Chondrocyte (in vitro differentiated cells): Measurements from ENCODE around the gene EIF1B. TPM values are rescaled to one million over a fixed set of nuclear protein-coding genes. Genes with fewer than 3 reads are reported as not detected.

Experiments used
- DNase-seq: peaks from one replicate; pipeline ENCODE4 v3.0.0; 2021; ENCODE audit warnings: mixed read lengths, low spot score
- H3K27ac Mint-ChIP-seq: one replicate; pipeline ENCODE4 v1.8.0; 2021; ENCODE audit warnings: mild to moderate bottlenecking, moderate library complexity, mixed read lengths; ENCODE audit not compliant: unreplicated experiment
- H3K27me3 Mint-ChIP-seq: 2 replicates; pipeline ENCODE4 v1.8.0; 2021; ENCODE audit warnings: low read depth, mixed read lengths
- H3K36me3 Mint-ChIP-seq: 2 replicates; pipeline ENCODE4 v1.8.0; 2021; ENCODE audit warnings: low read depth, mixed read lengths
- H3K4me1 Mint-ChIP-seq: 2 replicates; pipeline ENCODE4 v1.8.0; 2021; ENCODE audit warnings: low read depth, mild to moderate bottlenecking, mixed read lengths
- H3K4me3 Mint-ChIP-seq: one replicate; pipeline ENCODE4 v1.8.0; 2021; ENCODE audit warnings: mild to moderate bottlenecking, moderate library complexity, mixed read lengths; ENCODE audit not compliant: unreplicated experiment
- H3K9me3 Mint-ChIP-seq: 2 replicates; pipeline ENCODE4 v1.8.0; 2021; ENCODE audit warnings: low read depth, mixed read lengths
- CTCF ChIP-seq: fragments of 200-600 bp; sonication (generic); IDR thresholded peaks from 2 replicates; pipeline ENCODE4 v1.5.0; 2021; ENCODE audit warnings: antibody characterized with exemption, mild to moderate bottlenecking, moderate library complexity
- total RNA-seq: library from RNA; stranded (reverse); gene quantifications from 3 replicates; pipeline ENCODE4 v1.2.1, GENCODE V29; 2021

Gene EIF1B
- total RNA-seq, 1 donor from 2014 or later: 58.1 TPM

DNA sequence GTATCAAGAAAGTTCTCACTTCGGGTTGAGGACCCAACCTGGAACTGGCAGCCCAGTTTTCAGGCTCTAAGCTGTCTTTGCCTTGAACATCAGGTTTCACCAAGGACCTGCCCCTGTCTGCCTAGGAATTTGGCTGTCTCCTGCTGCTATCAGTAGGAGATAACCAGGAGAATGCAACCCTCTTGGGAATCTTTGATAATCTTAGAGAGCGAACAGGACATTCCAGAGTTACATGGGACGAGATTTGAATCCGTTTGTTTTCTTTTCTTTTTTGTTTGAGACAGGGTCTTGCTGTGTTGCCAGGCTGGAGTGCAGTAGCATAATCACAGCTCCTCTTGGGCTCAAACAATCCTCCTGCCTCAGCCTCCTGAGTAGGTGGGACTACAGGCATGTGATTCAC lies 18.0 kb upstream of the EIF1B start:
- Mint-ChIP-seq H3K4me3 (no peak overlapping the region), H3K9me3 (no peaks in the 10 kb centered on the region), H3K4me1 (no peaks in the 10 kb centered on the region), H3K27ac (no peak overlapping the region), H3K36me3 (peaks cover 2% of the 10 kb centered on the region), H3K27me3 (no peaks in the 10 kb centered on the region)
- no peak for TF ChIP-seq CTCF
- DNase-seq: no peak

GRCh38 chr3:40292637-40293349 lies 16.7 kb upstream of the EIF1B start:
- Mint-ChIP-seq H3K36me3 (peaks cover 5% of the 10 kb centered on the region), H3K9me3 (no peaks in the 10 kb centered on the region), H3K27me3 (no peaks in the 10 kb centered on the region), H3K4me3 (no peak overlapping the region), H3K27ac (no peak overlapping the region), H3K4me1 (no peaks in the 10 kb centered on the region)
- DNase-seq: no peak
- no peak for TF ChIP-seq CTCF

DNA sequence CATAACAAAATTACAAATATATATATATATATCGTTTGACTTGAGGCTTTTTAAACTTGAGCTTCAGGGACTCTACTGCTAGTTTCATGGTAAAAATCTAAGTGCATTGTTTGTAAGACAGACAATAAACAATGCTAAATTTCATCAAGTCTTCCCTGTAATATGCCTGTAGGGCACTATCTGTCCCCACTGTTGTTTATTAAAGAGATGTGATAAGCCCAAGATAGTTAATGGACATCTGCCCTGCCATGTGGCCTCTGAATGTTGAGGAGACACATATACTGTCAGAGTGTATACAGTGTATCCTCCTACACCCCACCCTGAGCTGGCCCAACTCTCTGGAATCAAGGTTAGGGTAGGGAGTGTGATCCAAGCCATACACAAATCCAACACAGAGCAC lies 15.1 kb upstream of the EIF1B start:
- no peak for DNase-seq
- no peak overlapping the region for H3K27ac Mint-ChIP-seq
- H3K4me3 Mint-ChIP-seq: no peak overlapping the region
- no peak for TF ChIP-seq CTCF
- H3K4me1 Mint-ChIP-seq: peaks cover under 1% of the 10 kb centered on the region
- H3K27me3 Mint-ChIP-seq: no peaks in the 10 kb centered on the region
- peaks cover 5% of the 10 kb centered on the region for H3K36me3 Mint-ChIP-seq
- H3K9me3 Mint-ChIP-seq: no peaks in the 10 kb centered on the region

- H3K36me3 Mint-ChIP-seq: peaks cover 5% of the 10 kb centered on the region
- no peak for TF ChIP-seq CTCF
- peaks cover 10% of the 10 kb centered on the region for H3K9me3 Mint-ChIP-seq
- H3K27ac Mint-ChIP-seq: no peak overlapping the region
- no peaks in the 10 kb centered on the region for H3K27me3 Mint-ChIP-seq
- peaks cover 21% of the 10 kb centered on the region for H3K4me1 Mint-ChIP-seq
- DNase-seq: no peak
- no peak overlapping the region for H3K4me3 Mint-ChIP-seq
Observed at GRCh38 chr3:40298075-40298474, 11.4 kb upstream of the EIF1B start.

DNA sequence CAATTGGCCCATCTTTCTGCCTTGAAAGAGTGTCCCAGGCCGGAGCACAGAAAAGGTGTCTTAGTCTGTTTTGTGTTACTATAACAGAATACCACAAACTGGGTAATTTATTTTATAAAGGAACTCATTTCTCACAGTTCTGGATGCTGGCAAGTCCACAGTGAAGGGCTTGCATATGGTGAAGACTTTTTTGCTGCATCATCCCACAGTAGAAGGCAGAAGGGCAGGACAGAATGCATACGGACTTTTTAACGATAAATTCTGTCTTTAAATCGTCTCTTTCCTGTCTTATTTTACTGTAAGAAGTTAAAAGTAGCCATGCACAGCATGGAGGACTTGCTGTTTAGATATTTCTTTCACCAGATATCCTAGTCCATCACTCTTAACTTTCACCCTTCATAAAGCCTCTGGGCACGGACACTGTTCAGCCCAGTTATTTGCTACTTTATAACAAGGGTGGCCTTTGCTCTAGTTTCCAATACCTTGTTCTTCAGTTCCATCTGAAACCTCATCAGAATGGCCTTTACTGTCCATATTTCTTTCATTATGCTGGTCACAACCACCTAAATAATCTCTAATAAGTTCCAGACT lies 10.3 kb upstream of the EIF1B start:
- H3K4me1 Mint-ChIP-seq: peaks cover 23% of the 10 kb centered on the region
- no peak for TF ChIP-seq CTCF
- peak overlapping the region; percentile 58 for H3K27ac Mint-ChIP-seq
- peaks cover 10% of the 10 kb centered on the region for H3K9me3 Mint-ChIP-seq
- H3K4me3 Mint-ChIP-seq: no peak overlapping the region
- no peak for DNase-seq
- peaks cover 5% of the 10 kb centered on the region for H3K36me3 Mint-ChIP-seq
- H3K27me3 Mint-ChIP-seq: no peaks in the 10 kb centered on the region
